ENCODE measurements around the gene PRF1.
"Not testable (repeated sequence)": the region's sequence is repeated elsewhere in the genome, so short reads cannot be mapped to it uniquely, and the experiment has no call there.

The PRF1 gene

DNA sequence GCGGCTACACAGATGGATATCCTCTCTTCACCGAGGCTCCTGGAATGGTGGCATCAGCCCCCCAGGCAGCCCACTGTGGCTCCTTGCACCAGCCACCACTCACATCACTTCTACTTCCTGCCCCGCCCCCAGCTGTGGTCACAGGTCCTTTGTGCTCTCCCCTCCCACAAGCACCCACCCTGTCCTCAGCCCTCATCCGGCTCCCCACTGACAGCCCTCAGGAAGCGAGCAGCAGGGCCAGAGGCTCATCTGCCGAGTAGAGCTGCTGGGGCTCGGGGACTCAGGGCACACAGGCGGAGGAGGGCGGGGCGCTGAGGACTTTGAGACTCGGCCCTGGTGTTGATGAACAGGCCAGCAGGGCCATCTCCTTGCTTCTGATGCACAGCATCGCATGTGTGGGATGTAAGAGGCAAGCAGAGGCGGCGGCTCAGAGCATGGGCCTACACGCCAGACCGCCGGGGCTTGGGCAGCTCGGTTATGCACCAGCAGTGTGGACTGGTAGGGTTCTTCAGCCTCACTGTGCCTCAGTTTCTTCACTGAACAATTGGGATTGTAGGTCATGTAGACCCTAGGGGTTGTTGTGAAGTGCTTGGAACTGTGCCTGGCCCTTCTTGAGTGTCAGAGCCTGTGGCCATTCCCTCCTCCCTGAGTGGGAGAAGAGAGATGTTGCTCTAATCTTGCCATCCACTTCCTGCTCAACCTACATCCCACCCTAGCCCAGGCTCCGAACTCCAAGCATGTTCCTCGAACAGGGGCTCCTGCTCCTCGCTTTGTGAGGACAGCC, at the start of gene PRF1:
Gene PRF1, minus strand, starts transcription at position 77 of the 784 bp plus-strand sequence. CDS start 1,839 bp downstream, outside the sequence.
- DNase-seq: peak; percentile 80

DNA sequence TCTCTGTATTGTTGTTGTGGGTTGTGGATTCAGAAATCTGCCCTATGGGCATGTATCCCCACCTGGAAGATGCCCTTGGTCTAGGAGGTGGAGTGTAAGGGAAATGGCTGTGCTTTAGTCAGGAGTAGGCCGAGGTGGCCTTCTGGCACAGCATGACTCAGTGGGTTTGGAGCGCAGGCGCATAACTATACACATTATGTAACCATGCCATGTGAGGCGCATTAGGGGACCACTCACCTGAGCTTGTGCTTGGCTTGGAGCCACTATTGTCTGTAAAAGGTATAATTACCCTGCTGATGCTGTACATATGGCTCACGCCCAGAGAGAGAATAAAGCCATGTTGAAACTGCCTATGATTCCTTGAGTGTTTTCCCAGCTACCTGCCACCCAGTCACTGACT, 49.1 kb upstream of the PRF1 start:
- DNase-seq: no peak

DNA sequence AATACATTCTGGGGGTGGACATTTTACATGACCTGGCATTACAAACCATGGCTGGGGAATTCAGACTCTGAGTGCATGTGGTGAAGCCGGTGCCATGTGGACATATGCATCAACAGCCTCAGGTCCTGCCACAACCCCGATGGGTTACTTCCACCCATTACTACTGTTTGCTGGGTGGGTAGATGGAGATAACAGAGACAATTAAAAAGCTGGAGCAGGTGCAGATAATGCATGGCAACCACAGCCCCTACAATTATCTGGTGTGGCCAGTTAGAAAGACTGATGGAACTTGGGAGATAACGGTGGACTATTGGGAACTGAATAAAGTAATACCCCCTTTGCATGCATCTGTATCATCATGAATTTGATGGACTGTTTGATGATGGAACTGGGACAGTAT, 48.2 kb upstream of the PRF1 start:
- no peak for DNase-seq

DNA sequence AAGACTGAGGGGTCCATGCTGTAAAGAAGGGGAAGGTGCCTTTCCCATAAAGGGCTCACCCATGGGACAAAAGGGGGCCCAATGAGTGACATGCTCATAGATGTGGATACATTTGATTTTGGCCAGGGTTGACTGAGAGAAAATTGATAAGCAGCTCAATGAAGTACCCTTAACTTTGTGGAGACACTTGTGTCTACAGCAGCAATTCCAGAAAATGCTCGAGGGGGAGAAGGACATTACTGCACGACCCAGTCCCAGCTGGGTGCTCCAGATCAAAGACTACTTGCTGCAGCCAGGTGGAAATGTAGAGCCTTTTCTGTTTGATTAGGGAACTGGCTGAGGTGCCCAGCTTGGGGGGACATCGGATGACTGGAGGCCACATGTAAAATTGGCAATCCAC, 47.6 kb upstream of the PRF1 start:
- DNase-seq: no peak

DNA sequence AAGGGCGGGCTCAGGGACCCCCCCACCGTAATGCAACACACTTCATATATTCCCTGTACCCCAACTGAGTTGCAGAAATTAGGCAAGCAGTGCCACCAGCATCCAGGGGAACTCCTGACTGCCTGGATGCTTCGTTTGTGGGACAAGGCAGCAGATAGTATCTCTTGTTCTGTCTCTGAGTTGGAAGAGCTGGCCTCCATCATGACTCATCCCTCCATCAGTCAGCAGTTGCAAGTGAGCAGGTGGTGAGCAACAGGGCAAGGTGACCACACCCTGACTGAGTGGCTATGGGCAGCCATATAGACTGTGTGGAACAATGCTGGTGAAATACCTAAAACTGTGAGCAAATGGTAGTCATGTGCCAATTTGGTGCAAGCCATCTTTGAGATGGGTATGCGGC, 47.0 kb upstream of the PRF1 start:
- DNase-seq: no peak

DNA sequence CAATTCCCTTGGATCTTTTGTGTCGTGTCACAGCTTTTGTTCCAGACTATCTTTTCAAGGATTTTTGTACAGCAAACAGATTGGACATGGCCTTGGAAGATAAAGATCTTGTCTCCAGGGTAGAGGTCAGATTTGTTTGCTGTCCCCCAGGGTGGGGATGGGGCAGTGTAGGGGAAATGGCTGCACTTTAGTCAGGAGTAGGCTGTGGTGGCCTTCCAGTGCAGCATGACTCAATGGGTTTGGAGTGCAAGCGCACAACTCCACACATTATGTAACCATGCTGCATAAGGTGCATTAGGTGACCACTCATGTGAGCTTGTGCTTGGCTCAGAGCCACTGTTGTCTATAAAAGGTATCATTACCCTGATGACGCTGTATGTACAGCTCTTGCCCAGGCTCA, 45.9 kb upstream of the PRF1 start:
- no peak for DNase-seq

DNA sequence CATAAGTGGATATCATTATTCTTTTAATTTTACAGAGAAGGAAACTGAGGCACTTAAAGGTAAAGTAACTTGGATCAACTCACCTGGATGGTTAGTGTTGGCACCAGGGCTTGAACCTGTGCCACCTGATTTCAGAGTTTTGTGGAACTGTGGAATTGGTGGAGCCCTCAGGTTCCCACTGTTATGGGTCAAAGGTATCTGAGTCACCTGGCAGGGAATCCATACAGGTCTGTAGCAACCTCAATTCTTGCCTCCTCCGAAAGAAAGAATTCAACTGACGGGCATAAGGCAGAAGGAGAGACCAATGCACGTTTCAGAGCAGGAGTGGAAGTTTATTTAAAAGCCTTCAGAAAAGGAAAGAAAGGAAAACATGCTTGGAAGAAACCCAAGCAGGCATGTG, 44.5 kb upstream of the PRF1 start:
- no peak for DNase-seq

DNA sequence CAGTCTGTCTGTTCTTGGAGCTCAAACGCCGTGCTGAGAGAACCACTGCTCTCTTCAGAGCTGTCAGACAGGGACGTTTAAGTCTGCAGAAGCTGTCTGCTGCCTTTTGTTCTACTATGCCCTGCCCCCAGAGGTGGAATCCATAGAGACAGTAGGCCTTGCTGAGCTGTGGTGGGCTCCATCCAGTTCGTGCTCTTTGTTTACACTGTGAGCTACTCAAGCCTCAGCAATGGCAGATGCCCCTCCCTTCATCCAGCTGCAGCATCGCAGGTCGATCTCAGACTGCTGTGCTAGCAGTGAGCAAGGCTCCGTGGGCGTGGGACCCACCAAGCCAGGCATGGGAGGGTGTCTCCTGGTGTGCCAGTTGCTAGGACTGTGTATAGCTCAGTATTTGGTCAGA, 42.4 kb upstream of the PRF1 start:
- not testable (repeated sequence) for DNase-seq

DNA sequence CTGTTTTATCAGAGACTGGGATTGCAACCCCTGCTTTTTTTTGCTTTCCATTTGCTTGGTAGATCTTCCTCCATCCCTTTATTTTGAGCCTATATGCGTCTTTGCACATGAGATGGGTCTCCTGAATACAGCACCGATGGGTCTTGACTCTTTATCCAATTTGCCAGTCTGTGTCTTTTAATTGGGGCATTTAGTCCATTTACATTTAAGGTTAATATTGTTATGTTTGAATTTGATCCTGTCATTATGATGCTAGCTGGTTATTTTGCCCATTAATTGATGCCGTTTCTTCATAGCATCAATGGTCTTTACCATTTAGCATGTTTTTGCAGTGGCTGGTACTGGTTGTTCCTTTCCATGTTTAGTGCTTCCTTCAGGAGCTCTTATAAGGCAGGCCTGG, 40.7 kb upstream of the PRF1 start:
- not testable (repeated sequence) for DNase-seq

DNA sequence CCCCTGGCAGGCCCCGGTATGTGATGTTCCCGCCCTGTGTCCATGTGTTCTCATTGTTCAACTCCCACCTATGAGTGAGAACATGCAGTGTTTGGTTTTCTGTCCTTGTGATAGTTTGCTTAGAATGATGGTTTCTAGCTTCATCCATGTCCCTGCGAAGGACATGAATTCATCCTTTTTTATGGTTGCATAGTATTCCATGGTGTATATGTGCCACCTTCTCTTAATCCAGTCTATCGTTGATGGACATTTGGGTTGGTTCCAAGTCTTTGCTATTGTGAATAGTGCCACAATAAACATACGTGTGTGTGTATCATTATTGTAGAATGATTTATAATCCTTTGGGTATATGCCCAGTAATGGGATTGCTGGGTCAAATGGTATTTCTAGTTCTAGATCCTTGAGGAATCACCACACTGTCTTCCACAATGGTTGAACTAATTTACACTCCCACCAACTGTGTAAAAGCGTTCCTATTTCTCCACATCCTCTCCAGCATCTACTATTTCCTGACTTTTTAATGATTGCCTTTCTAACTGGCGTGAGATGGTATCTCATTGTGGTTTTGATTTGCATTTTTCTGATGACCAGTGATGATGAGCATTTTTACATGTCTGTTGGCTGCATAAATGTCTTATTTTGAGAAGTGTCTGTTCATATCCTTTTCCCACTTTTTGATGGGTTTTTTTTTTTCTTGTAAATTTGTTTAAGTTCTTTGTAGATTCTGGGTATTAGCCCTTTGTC, 37.3 kb upstream of the PRF1 start:
- not testable (repeated sequence) for DNase-seq

DNA sequence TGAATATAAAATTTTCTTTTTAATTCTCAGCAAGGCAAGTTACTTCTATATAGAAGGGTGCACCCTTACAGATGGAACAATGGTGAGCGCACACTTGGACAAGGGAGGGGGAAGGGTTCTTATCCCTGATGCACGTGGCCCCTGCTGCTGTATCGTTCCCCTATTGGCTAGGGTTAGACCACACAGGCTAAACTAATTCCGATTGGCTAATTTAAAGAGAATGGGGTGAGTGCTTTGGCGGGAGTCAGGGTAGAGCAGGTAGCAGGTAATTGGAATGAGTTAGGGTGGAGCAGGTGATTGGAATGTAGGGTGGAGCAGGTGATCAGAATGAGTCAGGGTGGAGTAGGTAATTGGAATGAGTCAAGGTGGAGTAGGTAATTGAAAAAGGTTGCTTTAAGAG, 32.0 kb upstream of the PRF1 start:
- not testable (repeated sequence) for DNase-seq

DNA sequence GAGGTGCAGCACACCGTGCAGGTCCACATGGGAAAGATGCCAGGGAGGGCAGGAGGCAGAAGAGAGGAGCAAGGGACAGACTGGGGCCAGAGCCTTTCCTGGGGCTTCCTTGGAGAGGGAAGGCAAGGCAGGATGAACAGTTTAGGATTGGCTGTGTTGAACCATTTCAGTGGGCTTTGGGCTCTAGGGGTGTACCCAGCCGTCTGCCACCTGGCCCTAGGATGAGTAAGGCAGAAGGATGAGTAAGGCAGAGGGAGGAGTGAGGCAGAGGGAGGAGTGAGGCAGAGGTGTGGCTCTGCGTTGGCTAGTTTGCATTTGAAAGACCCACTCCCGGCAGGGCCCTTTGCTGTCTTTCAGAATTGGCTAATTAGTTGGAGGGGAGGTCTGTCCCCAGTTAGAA, 31.5 kb upstream of the PRF1 start:
- no peak for DNase-seq

DNA sequence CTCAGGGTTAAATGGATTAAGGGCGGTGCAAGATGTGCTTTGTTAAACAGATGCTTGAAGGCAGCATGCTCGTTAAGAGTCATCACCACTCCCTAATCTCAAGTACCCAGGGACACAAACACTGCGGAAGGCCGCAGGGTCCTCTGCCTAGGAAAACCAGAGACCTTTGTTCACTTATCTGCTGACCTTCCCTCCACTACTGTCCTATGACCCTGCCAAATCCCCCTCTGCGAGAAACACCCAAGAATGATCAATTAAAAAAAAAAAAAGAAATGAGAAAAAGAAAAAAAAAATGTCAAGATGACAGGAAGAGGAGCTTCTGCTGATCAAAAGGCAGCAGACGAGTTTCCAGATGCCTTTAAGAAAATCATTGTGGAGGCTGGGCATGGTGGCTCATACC, 29.2 kb upstream of the PRF1 start:
- not testable (repeated sequence) for DNase-seq

DNA sequence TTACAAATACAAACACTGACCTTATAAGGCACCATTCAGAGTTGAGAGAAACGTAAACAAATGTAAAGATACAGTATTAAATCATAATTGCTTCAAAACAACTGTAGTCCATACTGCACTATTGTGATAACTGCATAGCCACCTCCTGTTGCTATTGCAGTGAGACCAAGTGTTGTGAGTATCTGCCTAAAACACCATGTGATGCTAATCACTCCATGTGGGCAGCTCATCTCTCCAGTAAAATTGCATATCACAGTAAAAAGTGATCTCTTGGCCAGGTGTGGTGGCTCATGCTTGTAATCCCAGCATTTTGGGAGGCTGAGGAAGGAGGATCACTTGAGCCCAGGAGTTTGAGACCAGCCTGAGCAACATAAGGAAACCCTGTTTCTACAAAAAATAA, 26.8 kb upstream of the PRF1 start:
- DNase-seq: no peak

DNA sequence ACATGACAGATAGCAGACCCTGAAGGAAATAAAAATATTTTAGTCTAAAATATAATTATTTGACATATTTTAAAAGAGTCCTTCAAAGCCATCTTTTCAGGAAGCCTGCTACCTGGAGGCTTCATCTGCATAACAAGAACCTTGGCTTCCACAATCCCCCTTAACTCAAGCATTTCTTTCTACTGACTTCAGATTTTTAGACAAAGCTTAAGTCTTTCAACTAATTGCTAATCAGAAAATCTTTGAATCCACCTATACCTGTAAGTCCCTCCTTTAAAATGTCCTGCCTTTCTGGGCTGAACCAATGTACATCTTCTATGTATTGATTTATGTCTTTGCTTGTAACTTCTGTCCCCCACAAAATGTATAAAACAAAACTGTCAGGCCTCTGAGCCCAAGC, 23.5 kb upstream of the PRF1 start:
- no peak for DNase-seq

DNA sequence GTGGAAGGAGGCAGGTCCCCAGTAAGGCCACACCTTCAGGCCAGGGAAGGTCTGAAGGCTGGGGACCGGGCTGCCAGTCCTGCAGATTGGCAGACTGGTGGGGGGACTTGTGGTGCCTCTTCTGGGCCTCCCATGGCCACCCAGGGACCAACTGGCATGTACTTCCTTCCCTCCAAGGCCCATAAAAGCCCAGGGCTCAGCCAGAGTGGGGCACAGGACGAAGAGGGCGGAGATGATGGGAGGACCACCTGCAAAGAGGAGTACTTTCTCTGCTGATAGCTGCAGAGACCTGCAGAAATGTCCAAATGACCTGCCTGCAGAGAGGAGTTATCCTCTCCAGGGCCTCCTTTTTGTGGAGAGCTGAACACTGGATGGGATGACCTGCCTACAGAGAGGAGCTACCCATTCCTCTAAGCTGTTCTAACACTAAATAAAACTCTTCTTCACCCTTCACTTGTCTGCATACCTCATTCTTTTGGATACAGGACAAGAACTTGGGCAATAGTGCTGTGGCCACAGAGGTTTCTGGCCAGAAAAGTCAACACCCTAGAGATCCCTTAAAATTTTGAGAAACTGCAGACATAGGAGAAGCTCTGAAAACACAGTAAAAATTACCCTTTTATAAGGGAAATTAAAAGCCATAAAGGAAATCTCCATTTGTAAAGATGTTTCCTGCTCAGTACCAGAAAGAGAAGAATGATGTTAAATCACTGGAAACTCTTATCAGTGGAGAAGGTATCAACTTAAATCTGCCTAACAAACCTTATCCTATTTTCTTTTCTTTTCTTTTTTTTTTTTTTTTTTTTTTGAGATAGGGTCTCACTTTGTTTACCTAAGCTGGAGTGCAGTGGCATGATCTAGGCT, 20.7 kb upstream of the PRF1 start:
- DNase-seq: no peak

DNA sequence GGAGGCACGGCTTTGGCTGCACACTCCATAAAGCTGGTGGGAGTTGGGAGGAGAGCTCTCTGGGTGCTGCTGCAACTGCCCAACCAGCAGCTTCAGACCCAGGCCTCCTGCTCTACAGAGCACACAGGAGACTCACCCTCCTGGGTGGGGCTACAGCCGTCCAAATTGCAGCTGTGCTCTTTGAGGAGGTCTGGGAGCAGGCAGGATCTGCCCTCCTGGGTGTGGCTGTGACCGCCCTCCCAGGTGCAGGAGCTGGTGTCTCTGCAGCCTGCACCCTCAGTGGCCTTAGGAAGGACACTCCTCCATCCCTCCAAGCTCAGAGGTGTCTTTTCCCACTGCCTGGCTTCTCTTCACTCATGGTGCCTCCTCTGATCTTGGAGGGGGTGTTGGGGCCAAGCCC, 20.0 kb upstream of the PRF1 start:
- no peak for DNase-seq

DNA sequence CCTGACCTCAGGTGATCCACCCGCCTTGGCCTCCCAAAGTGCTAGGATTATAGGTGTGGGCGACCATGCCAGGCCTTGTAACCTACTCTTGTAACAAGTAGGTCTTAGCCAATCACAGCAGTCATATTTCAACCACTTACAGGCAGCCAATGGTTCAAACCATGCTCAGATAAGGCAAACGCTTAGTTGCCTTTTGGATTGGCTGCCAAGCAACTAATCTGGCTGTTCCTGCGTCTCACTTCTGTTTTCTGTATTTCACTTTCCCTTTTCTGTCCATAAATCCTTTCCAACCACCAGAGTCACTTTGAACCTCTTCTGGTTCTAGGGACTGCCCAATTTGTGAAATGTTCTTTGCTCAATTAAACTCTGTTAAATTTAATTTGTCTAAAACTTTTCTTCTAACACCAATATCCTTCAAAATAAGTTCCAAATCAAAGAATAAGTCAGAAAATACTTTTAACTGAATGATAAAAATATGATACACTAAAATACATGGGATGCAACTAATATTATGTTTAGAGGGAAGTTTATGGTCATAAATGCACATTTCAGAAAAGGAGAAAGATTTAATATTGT, 19.1 kb upstream of the PRF1 start:
- DNase-seq: no peak

DNA sequence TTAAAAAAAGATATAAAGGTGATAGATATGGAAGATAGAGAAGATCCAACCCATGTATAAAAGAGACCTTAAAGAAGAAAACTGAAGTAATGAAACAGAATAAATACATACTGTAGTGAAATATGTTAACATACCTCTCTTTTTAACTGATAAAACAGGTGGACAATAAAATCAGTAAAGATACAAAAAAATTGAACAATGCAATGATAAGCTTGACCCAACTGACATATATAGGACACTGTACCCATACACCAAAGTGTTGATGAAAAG, 17.4 kb upstream of the PRF1 start:
- DNase-seq: no peak

DNA sequence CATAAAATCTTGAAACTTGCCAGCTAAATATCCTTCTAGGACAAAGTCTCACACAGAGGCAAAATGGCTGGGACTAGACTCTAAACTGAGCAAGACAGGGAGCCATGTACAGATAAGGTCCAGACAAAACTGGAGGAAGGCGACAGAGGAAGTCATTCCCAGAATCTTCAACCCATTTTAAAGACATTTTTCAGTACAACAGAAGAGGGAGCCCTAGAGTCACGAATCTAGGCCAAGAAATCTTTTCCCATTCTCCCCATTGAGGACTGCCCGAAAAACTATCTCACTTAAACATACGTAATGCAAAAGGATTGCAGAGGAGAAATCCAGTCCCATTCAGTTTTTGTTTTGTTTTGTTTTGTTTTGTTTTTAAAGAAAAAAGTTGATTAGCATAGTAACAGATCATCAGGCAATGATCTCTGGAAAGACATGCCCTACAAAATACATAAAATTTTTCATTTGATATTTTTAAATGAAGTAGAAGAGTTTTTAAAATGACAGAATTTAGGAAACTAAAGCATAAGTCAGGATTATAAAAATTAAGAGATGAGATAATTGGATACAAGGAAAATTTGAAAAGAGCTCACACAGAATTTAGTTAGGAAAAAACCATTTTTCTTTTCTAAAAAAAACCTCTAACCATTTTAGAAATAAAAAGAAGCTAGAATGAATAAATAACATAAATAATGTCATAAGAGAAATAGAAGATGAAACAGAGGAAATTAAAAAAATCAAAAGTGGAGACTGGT, 16.9 kb upstream of the PRF1 start:
- no peak for DNase-seq

DNA sequence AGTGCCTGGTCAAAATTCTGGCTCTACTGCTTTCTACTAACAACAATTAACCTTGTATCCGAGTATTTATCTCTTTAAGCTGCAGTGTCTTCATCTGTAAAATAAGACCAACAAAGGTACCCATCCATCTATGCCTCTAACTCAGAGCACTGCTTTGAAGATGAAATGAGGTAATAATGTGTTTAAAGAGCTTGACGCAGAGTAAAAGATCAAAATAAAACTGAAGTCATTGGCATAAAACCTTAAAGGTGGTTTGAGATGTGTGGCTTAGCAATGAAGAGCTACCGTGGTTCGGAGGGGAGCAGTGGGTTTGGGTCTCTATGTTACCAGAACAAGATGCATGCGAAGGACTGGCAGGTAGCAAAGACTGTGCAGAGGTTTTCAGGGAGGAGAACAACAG, 16.1 kb upstream of the PRF1 start:
- no peak for DNase-seq

DNA sequence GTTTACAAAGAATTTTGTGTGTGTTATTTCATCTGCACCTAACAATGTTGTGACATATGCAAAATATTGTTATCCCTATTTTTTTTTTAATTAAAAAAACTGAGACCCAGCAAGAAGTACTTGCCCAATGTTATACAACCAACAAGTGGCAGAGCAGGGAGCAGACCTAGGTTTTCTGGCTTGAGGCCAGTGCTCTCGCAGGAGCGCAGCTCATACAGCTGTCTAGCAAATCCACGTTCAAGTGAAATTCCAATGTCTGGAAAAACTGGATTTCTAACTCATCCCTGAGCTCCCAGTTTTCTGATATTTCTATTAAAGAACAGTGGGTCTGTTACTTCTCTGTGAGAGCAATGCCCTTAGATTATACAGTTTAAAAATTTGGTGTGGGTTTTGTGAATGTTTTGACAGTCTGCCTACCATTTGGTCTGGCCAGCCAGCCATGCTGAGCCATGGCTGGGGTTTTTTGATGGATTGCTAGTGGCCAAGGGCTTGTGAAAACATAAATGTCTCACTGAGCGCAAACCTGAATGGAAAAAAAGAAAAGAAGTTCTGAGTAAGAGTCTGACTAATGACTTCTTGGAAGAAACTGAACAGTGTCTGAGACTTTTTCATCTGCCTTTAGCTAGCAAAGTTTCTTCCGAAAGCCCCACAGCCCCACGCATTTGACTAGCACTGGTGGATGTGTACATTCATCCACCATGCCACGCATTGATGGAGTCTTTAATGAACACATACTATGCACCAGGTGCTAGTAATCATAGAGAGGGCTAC, 15.4 kb upstream of the PRF1 start:
- no peak for DNase-seq

Measured in CD4-positive, alpha-beta T cell treated with Interleukin-12 subunit alpha and Interleukin-12 subunit beta, for 1 hour (primary cell).